IPS-18c (cell line): ENCODE data around the gene PHF21B.

Experiments
- H3K4me3 ChIP-seq: 2 replicates; pipeline ENCODE4 v1.7.0; 2013; ENCODE audit warnings: low read depth, mild to moderate bottlenecking, low read length, moderate library complexity; ENCODE audit not compliant: insufficient read depth
- H3K9me3 ChIP-seq: one replicate; pipeline ENCODE4 v1.6.1; 2013; ENCODE audit warnings: mild to moderate bottlenecking, low read length, moderate library complexity; ENCODE audit not compliant: control insufficient read depth, insufficient read depth

Gene PHF21B

GRCh38 chr22:44998296-44998695, 11.5 kb downstream of the PHF21B start:
- no peaks in the 10 kb centered on the region for H3K9me3 ChIP-seq
- no peak overlapping the region for H3K4me3 ChIP-seq

GRCh38 chr22:44997060-44997459, 12.7 kb downstream of the PHF21B start:
- Histone ChIP-seq H3K9me3 (no peaks in the 10 kb centered on the region), H3K4me3 (no peak overlapping the region)

- Histone ChIP-seq H3K9me3 (no peaks in the 10 kb centered on the region), H3K4me3 (no peak overlapping the region)
These were observed 13.2 kb downstream of the PHF21B start for GRCh38 chr22:44996648-44997047.

- no peak overlapping the region for H3K4me3 ChIP-seq
- H3K9me3 ChIP-seq, result no peaks in the 10 kb centered on the region
These were observed 13.7 kb downstream of the PHF21B start for GRCh38 chr22:44996120-44996519.

DNA sequence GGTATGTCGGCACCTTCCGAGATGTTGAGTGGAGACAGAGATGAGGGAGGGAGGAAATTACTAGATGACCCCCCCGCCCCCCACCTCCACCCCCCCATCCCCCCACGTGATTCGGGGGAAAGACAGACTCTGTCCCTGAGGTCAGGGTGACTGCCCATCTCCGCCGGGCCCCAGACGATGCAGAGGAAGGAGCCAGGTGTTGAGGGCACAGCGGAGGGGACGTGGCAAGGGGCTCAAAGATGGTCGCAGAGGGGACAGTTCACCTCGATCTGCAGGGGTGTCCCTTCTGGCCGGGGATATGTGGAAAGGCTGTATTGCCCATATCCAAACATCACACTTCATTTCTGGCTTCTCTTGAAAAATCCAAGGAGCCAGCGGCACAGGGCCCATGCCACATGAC, 14.1 kb downstream of the PHF21B start:
- H3K4me3 ChIP-seq, result no peak overlapping the region
- H3K9me3 ChIP-seq, result no peaks in the 10 kb centered on the region

GRCh38 chr22:44995105-44995514, 14.7 kb downstream of the PHF21B start:
- H3K9me3 ChIP-seq, result no peaks in the 10 kb centered on the region
- no peak overlapping the region for H3K4me3 ChIP-seq

DNA sequence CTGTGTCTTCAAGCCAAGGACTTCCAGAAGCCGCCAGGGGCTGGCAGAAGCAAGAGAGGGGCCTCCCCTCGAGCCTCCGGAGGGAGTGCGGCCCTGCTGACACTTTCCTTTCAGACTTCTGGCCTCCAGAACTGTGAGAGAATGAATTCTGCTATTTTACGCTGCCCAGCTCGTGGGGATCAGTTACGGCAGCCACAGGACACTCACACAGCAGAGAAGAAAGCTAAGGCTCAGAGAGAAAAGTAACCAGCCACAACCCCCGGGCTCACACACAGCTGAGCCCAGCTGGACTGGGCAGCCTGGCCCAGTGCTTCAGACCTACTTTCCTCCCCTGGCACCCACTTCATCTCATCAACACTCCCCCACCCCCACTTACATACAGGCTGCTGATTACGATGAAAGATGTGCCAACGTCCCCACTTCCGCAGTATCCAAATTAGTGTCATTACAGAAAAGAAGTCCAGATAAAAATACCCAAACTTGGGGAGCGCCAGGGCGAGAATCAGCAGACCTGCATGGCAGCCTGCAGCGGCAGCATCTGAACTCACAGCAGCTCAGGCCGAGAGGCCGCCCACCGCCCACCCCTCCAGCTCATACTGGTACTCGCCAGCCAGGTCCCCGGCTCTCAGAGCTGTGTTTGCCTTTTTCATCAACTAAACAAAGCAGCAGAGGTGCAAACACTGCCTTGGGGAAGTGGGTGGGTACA, 15.3 kb downstream of the PHF21B start:
- H3K9me3 ChIP-seq, result no peaks in the 10 kb centered on the region
- H3K4me3 ChIP-seq, result no peak overlapping the region

GRCh38 chr22:44992166-44992565, 17.6 kb downstream of the PHF21B start:
- Histone ChIP-seq H3K9me3 (no peaks in the 10 kb centered on the region), H3K4me3 (no peak overlapping the region)

GRCh38 chr22:44991218-44991617, 18.6 kb downstream of the PHF21B start:
- H3K4me3 ChIP-seq, result no peak overlapping the region
- no peaks in the 10 kb centered on the region for H3K9me3 ChIP-seq

DNA sequence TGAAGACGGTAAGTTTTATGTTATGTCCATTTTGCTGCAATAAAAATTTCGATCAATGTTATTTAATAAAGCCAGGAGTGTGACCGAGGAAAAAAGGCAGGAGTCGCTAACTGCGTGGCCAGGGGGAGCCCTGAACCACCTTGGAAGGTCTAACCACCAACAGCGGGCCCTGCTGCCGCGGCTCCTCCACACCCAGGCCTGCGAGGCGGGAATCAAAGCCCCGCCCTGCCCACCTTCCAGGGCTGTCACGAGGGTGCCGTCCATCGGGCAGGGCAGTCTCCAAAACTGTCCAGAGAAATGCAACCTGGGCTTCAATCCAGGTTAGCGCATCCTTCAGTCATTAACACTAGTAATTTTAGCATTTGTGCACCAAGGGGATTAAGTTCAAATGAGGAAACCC, 19.0 kb downstream of the PHF21B start:
- Histone ChIP-seq H3K9me3 (no peaks in the 10 kb centered on the region), H3K4me3 (no peak overlapping the region)

DNA sequence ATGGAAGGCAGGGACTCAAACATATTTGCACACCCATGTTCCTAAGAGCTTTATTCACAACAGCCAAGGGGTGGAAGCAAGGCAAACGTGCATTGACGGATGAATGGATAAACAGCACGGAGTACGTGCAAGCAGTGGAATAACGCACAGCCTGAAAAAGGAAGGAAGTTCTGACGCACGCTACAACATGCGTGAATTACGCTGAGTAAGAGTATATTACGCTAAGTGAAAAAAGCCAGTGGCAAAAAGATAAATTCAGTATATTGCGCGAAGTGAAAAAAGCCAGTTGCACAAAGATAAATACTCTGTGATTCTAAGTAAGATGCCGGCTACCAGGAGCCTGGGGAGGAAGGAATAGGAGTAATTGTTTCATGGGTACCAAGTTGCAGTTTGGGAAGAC, 19.5 kb downstream of the PHF21B start:
- Histone ChIP-seq H3K9me3 (no peaks in the 10 kb centered on the region), H3K4me3 (no peak overlapping the region)

DNA sequence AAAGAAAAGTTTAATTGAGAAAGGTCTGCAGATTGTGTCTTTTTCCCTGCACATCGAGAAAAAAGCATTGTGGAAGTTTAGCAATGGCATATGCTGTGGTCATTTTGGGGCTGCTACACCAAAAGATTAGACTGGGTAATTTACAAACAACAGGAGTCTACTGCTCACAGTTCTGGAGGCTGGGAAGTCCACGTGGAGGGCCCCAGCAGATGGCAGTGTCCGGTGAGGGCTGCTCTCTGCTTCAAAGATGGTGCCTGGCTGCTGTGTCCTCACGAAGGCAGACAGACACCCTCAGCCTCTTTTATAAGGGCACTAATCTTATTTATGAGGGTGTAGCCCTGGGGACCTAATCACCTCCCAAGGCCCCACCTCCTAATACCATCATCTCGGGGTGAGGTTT, 21.1 kb downstream of the PHF21B start:
- no peaks in the 10 kb centered on the region for H3K9me3 ChIP-seq

GRCh38 chr22:44986926-44987325, 22.9 kb downstream of the PHF21B start:
- H3K4me3 ChIP-seq, result no peak overlapping the region
- H3K9me3 ChIP-seq, result no peaks in the 10 kb centered on the region

More for the DNA sequence above, 21.1 kb downstream of the PHF21B start:
- H3K4me3 ChIP-seq, result no peak overlapping the region

DNA sequence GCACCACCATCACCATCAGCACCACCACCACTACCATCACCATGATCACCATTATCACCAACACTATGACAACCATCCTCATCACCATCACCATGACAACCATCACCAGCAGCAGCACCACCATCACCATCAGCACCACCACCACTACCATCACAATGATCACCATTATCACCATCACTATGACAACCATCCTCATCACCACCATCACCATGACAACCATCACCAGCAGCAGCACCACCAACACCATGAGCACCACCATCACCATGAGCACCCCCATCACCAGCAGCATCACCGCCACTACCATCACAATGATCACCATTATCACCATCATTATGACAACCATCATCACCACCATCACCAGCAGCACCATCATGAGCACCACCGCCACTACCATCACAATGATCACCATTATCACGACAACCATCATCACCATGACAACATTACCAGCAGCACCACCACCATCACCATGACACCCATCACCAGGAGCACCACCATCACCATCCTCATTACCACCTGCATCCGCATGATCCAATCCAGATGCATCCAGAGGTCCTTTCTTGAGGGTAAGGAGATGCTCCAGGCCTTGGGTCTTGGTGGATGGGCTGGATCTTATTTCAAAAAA, 23.8 kb downstream of the PHF21B start:
- H3K4me3 ChIP-seq, result no peak overlapping the region
- H3K9me3 ChIP-seq, result no peaks in the 10 kb centered on the region

- Histone ChIP-seq H3K9me3 (no peaks in the 10 kb centered on the region), H3K4me3 (no peak overlapping the region)
These were observed 25.8 kb downstream of the PHF21B start for GRCh38 chr22:44983878-44984482.

DNA sequence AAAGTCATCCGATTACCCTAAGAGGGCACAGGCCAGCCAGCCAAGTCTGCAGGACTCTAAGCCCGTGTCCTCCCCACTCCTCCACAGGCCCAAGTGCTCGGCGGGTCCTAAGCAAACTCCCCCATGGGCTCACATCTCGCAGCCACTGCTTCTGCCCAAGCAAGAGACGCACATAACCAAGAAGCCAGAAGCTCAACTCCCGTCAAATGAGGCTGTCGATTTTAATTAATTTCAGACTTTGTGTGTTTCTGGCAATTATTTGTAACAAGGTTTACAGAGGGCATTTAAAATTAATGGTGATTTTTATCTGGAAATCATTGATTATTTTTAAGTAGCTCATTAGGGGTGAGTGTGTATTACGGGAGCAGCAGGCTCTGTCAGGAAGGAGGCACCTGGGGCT, 27.4 kb downstream of the PHF21B start:
- no peaks in the 10 kb centered on the region for H3K9me3 ChIP-seq
- H3K4me3 ChIP-seq, result no peak overlapping the region

DNA sequence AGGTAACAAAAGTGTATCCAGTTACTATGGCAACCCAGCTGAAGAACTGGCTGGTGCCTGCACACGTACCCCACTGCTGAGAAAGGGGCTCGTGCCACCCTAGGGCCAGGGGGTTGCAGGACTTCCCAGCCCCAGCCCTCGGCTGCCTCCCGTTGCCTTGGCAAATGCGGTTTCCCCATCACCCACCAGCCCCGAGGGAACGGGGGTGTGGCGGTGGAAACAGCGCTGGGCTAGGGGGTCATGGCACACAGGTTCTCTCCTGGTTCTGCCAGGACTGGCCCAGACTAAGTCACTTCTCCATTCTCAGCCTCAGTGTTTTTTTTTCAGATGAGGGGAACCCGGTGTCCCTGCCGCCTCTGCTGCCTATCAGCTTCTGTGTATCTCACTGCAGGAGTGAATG, 27.9 kb downstream of the PHF21B start:
- no peaks in the 10 kb centered on the region for H3K9me3 ChIP-seq
- no peak overlapping the region for H3K4me3 ChIP-seq

DNA sequence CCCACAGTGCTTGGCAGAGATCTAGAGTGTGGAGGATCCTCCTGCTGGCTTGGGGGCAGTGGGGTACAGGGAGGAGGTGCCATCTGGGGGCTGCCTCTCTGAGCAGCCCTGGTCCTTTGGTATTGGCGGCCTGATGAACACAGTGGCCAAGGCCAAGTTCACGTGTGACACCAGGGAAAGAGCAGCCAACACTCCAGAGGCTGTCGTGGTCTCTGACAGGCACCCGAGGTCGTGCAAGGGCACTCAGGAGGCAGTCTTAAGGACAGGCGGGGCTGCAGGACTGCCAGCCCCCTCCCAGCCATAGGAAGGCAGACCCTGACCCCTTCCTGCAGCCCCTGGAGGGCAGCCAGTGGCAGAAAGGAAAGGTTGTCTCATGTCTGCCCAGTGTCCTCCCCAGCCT, 30.7 kb downstream of the PHF21B start:
- H3K9me3 ChIP-seq, result no peaks in the 10 kb centered on the region
- H3K4me3 ChIP-seq, result no peak overlapping the region
